HepG2 (cell line): ENCODE data around the gene RABGAP1L. TPM values are rescaled to one million over a fixed set of nuclear protein-coding genes. Genes with fewer than 3 reads are reported as not detected.

Source experiments
- ARNTL ChIP-seq: sonication (generic); formaldehyde crosslinking; IDR thresholded peaks from 2 replicates; pipeline ENCODE4 v1.4.0; 2020; ENCODE audit warnings: mild to moderate bottlenecking, missing genetic modification reagents
- CREB1 ChIP-seq, 2 experiments: fragments of 450-650 bp in 1 of 2; IDR thresholded peaks; 2 replicates each; pipeline ENCODE4 v1.6.1; 2016 to 2017; ENCODE audit warnings: control low read depth in 1 of 2, mild to moderate bottlenecking in 1 of 2, missing compliant biosample characterization in 1 of 2, missing genetic modification characterization in 1 of 2
- HNF4A ChIP-seq: sonication (generic); formaldehyde crosslinking; IDR thresholded peaks from 2 replicates; pipeline ENCODE4 v1.4.0; 2020; ENCODE audit warnings: missing genetic modification reagents
- KLF15 ChIP-seq: sonication (generic); formaldehyde crosslinking; IDR thresholded peaks from 2 replicates; pipeline ENCODE4 v1.8.1; 2023; ENCODE audit warnings: borderline replicate concordance, mild to moderate bottlenecking, inconsistent platforms, missing genetic modification reagents, mixed read lengths
- KLF16 ChIP-seq, 2 experiments: sonication (generic) in 1 of 2; formaldehyde crosslinking in 1 of 2; IDR thresholded peaks; 2 replicates each; pipeline versions ENCODE4 v1.6.1 to v1.8.0; 2016 to 2023; ENCODE audit warnings: missing genetic modification reagents in 2 of 2, missing compliant biosample characterization in 1 of 2
- MYC ChIP-seq: sonication (generic); formaldehyde crosslinking; IDR thresholded peaks from 2 replicates; pipeline ENCODE4 v1.9.0; 2021; ENCODE audit warnings: missing genetic modification reagents, borderline replicate concordance
- NONO ChIP-seq, 2 experiments: fragments of 450-650 bp in 1 of 2; sonication (generic) in 1 of 2; formaldehyde crosslinking in 1 of 2; IDR thresholded peaks in 1 of 2; conservative IDR thresholded peaks in 1 of 2; 2 replicates each; pipeline versions ENCODE4 v1.6.1 to v1.8.0; 2017 to 2022; ENCODE audit warnings: mild to moderate bottlenecking in 1 of 2, missing genetic modification reagents in 1 of 2, moderate library complexity in 1 of 2
- PHF5A ChIP-seq: IDR thresholded peaks from one replicate; pipeline ENCODE4 v1.6.1; 2018; ENCODE audit warnings: low read depth, missing genetic modification reagents; ENCODE audit not compliant: unreplicated experiment
- PPARG ChIP-seq: conservative IDR thresholded peaks from 2 replicates; pipeline ENCODE4 v1.6.1; 2016; ENCODE audit warnings: missing biosample characterization, missing genetic modification reagents
- RBM39 ChIP-seq: fragments of 200-400 bp; formaldehyde crosslinking; IDR thresholded peaks from one replicate; pipeline ENCODE4 v1.6.1; 2018; ENCODE audit warnings: antibody characterized with exemption, mild to moderate bottlenecking, low read depth, low read length; ENCODE audit not compliant: poor library complexity, severe bottlenecking
- SRF ChIP-seq: IDR thresholded peaks from 2 replicates; pipeline ENCODE4 v1.6.1; 2011; ENCODE audit warnings: mild to moderate bottlenecking, low read depth, low read length, moderate library complexity
- TAF1 ChIP-seq: sonication (generic); formaldehyde crosslinking; IDR thresholded peaks from 2 replicates; pipeline ENCODE4 v1.4.0; 2020; ENCODE audit warnings: missing genetic modification reagents
- TAF15 ChIP-seq: fragments of 200-400 bp; formaldehyde crosslinking; IDR thresholded peaks from one replicate; pipeline ENCODE4 v1.6.1; 2018; ENCODE audit warnings: mild to moderate bottlenecking, low read depth, low read length; ENCODE audit not compliant: poor library complexity, severe bottlenecking
- TGIF2 ChIP-seq: IDR thresholded peaks from 2 replicates; pipeline ENCODE4 v1.6.1; 2016; ENCODE audit warnings: control low read depth, missing compliant biosample characterization
- ZNF383 ChIP-seq: sonication (generic); formaldehyde crosslinking; IDR thresholded peaks from 2 replicates; pipeline ENCODE4 v1.4.0; 2020; ENCODE audit warnings: missing genetic modification reagents, mild to moderate bottlenecking, borderline replicate concordance
- ZNF430 ChIP-seq: sonication (generic); formaldehyde crosslinking; IDR thresholded peaks from 2 replicates; pipeline ENCODE4 v1.9.0; 2021; ENCODE audit warnings: mild to moderate bottlenecking, missing genetic modification reagents
- ZNF441 ChIP-seq: sonication (generic); formaldehyde crosslinking; IDR thresholded peaks from 2 replicates; pipeline ENCODE4 v1.7.0; 2021; ENCODE audit warnings: missing genetic modification reagents, borderline replicate concordance
- ZNF629 ChIP-seq: sonication (generic); formaldehyde crosslinking; conservative IDR thresholded peaks from 2 replicates; pipeline ENCODE4 v1.5.0; 2020; ENCODE audit warnings: missing genetic modification reagents
- ZNF678 ChIP-seq: sonication (generic); formaldehyde crosslinking; IDR thresholded peaks from 2 replicates; pipeline ENCODE4 v1.4.0; 2020; ENCODE audit warnings: mild to moderate bottlenecking, missing genetic modification reagents
- ZNF737 ChIP-seq: sonication (generic); formaldehyde crosslinking; IDR thresholded peaks from 2 replicates; pipeline ENCODE4 v1.5.0; 2020; ENCODE audit warnings: missing genetic modification reagents, mild to moderate bottlenecking, borderline replicate concordance
- ZNF773 ChIP-seq: sonication (generic); formaldehyde crosslinking; IDR thresholded peaks from 2 replicates; pipeline ENCODE4 v1.4.0; 2020; ENCODE audit warnings: missing genetic modification reagents, borderline replicate concordance
- ZSCAN9 ChIP-seq: IDR thresholded peaks from 2 replicates; pipeline ENCODE4 v1.6.1; 2016; ENCODE audit warnings: borderline replicate concordance
- polyA plus RNA-seq, 8 experiments: library from polyadenylated mRNA; depleted of rRNA in 3 of 8; stranded (reverse) in 7 of 8; unstranded in 1 of 8; fragments of >200 nt; fragmentation: Illumina TruSeq in 4 of 8; extraction: Trizol in 4 of 8; gene quantifications; 2 replicates each; pipeline versions ENCODE4 v1.2.1 to v1.2.3, GENCODE V29; 2011 to 2016; ENCODE audit warnings: low read depth in 4 of 8, missing spikeins in 1 of 8, mixed read lengths in 1 of 8; ENCODE audit not compliant: insufficient read depth in 1 of 8
- total RNA-seq, 5 experiments: library from RNA; depleted of rRNA; stranded (reverse); fragments of >200 nt; fragmentation: Illumina TruSeq; extraction: Trizol; gene quantifications; 2 replicates each; pipeline ENCODE4 v1.2.3, GENCODE V29; 2016; ENCODE audit warnings: low read depth in 1 of 5
- TF ChIP-seq, protein P1 (sequence below): sonication (generic); formaldehyde crosslinking; IDR thresholded peaks from 2 replicates; pipeline ENCODE4 v1.4.0; 2020; ENCODE audit warnings: missing genetic modification reagents
- TF ChIP-seq, protein P2 (sequence below): IDR thresholded peaks from 2 replicates; pipeline ENCODE4 v1.6.1; 2016; ENCODE audit warnings: low read depth, missing genetic modification reagents, missing compliant biosample characterization

The RABGAP1L gene
- total and polyA plus RNA-seq, 2 of the 13 experiments (the other 11 are each of a cell fraction or from before 2014, with no cell fraction given) = 7.9 to 22.6 TPM

DNA sequence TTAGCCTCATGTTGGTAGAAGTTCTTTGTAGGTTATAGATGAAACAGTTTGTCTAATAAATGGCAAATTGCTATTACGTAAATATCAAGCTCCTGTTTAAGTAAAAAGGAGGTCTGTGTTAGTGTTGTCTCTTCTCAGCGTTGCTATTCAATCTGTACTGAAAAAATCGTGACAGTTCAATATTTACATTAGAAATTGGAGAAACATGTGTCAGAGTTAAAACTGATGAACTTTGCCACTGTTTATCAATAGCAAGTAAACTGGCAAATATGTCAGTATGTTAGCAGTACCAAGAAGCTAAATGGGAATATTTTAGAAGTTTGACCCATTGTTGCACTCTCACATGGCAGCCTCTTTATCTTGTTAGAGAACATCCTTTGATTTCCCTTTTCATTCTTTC lies 506.9 kb downstream of the RABGAP1L start (continued):
- TF ChIP-seq, protein P1, sequence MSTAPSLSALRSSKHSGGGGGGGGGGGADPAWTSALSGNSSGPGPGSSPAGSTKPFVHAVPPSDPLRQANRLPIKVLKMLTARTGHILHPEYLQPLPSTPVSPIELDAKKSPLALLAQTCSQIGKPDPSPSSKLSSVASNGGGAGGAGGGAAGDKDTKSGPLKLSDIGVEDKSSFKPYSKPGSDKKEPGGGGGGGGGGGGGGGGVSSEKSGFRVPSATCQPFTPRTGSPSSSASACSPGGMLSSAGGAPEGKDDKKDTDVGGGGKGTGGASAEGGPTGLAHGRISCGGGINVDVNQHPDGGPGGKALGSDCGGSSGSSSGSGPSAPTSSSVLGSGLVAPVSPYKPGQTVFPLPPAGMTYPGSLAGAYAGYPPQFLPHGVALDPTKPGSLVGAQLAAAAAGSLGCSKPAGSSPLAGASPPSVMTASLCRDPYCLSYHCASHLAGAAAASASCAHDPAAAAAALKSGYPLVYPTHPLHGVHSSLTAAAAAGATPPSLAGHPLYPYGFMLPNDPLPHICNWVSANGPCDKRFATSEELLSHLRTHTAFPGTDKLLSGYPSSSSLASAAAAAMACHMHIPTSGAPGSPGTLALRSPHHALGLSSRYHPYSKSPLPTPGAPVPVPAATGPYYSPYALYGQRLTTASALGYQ (CRISPR knock-in tag) = peak; percentile 45; the same call in 1 of the 2 replicates
- TF ChIP-seq, protein P2, sequence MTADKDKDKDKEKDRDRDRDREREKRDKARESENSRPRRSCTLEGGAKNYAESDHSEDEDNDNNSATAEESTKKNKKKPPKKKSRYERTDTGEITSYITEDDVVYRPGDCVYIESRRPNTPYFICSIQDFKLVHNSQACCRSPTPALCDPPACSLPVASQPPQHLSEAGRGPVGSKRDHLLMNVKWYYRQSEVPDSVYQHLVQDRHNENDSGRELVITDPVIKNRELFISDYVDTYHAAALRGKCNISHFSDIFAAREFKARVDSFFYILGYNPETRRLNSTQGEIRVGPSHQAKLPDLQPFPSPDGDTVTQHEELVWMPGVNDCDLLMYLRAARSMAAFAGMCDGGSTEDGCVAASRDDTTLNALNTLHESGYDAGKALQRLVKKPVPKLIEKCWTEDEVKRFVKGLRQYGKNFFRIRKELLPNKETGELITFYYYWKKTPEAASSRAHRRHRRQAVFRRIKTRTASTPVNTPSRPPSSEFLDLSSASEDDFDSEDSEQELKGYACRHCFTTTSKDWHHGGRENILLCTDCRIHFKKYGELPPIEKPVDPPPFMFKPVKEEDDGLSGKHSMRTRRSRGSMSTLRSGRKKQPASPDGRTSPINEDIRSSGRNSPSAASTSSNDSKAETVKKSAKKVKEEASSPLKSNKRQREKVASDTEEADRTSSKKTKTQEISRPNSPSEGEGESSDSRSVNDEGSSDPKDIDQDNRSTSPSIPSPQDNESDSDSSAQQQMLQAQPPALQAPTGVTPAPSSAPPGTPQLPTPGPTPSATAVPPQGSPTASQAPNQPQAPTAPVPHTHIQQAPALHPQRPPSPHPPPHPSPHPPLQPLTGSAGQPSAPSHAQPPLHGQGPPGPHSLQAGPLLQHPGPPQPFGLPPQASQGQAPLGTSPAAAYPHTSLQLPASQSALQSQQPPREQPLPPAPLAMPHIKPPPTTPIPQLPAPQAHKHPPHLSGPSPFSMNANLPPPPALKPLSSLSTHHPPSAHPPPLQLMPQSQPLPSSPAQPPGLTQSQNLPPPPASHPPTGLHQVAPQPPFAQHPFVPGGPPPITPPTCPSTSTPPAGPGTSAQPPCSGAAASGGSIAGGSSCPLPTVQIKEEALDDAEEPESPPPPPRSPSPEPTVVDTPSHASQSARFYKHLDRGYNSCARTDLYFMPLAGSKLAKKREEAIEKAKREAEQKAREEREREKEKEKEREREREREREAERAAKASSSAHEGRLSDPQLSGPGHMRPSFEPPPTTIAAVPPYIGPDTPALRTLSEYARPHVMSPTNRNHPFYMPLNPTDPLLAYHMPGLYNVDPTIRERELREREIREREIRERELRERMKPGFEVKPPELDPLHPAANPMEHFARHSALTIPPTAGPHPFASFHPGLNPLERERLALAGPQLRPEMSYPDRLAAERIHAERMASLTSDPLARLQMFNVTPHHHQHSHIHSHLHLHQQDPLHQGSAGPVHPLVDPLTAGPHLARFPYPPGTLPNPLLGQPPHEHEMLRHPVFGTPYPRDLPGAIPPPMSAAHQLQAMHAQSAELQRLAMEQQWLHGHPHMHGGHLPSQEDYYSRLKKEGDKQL (CRISPR knock-in tag) = peak; percentile 61
- TF ChIP-seq TGIF2 (CRISPR knock-in tag) (no peak), KLF15 (CRISPR knock-in tag) (no peak), ZNF773 (CRISPR knock-in tag) (no peak), KLF16 (CRISPR knock-in tag; IDR thresholded peaks at IDR 0.05) (peak in 1 of 2 experiments; percentile 74; a peak in 2 of 4 replicates), TAF15 (no peak), ZNF430 (no peak), ZNF737 (CRISPR knock-in tag) (no peak), ZNF441 (no peak), PPARG (CRISPR knock-in tag) (peak; percentile 99), ZNF629 (CRISPR knock-in tag) (peak; percentile 85), CREB1 (IDR thresholded peaks at IDR 0.05) (0 out of 2 replicates have a peak, but pooled peaks have one; percentile 26), CREB1 (CRISPR knock-in tag; IDR thresholded peaks at IDR 0.05) (peak; percentile 56; the same call in 1 of the 2 replicates), PHF5A (CRISPR knock-in tag) (peak; percentile 55), ARNTL (CRISPR knock-in tag) (peak; percentile 71; the same call in 1 of the 2 replicates), ZNF678 (CRISPR knock-in tag) (no peak), ZNF383 (CRISPR knock-in tag) (no peak), TAF1 (CRISPR knock-in tag) (no peak), HNF4A (peak; percentile 80), RBM39 (no peak), NONO (IDR thresholded peaks at IDR 0.05) (no peak), NONO (CRISPR knock-in tag; conservative IDR thresholded peaks at IDR 0.05) (no peak; the same call in 1 of the 2 replicates), ZSCAN9 (CRISPR knock-in tag) (0 out of 2 replicates have a peak, but pooled peaks have one; percentile 38), SRF (no peak), MYC (no peak)
